ENCODE measurements around the gene RAB4B. TPM values are rescaled to one million over a fixed set of nuclear protein-coding genes. Genes with fewer than 3 reads are reported as not detected.
"Not testable (repeated sequence)": the region's sequence is repeated elsewhere in the genome, so short reads cannot be mapped to it uniquely, and the experiment has no call there.

Gene RAB4B, protein sequence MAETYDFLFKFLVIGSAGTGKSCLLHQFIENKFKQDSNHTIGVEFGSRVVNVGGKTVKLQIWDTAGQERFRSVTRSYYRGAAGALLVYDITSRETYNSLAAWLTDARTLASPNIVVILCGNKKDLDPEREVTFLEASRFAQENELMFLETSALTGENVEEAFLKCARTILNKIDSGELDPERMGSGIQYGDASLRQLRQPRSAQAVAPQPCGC
- 62.2 TPM for total RNA-seq
- polyA plus RNA-seq: 10 to 100 TPM; 72.8 to 89.3 (median 80.1) TPM

DNA sequence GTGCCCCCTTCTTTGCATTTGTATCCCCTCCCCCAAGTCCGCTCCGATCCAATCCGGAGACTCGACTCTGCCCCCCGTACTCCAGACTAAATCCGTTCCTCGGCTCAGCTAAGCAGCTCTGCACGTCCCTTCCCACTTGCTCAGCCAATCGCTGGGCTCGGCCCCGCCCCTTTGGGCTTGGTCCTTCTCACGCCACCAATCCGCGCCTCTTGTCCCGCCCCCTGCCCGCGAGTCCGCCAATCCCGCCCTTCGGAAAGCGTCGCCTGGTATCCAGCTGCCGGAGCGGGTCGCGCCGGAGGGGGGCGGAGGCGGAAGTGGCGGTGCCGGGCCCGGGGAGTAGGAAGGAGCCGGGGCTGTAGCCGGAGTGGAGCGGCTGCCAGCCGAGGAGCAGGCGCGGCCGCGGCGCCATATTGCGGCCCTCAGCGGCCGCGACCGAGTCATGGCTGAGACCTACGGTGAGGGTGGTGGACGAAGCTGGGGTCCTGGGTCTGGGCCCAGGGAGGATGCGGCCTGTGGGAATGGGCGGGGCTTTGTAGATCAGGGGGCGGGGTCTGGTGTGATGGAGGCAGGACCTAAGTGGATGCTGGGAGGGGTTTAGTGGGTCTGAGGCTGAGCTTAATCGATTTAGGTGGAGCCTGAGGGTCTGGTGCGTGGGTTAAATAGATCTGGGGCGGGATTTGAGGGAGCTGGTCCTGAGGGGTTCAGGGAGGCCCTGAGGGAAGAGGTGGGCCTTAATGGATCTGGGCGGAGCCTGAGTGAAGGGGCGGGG lies at the start of gene RAB4B:
Gene RAB4B (plus strand): TSS at position 311 of the 769 bp plus-strand sequence. CDS start 129 bp downstream, at position 440.
- Mint-ChIP-seq H3K4me3 (peak within 1 kb of the TSS; percentile 94 to 99 (median 98)), H3K9me3 (no peaks in the 10 kb centered on the region), H3K36me3 (peaks cover 13% of the 10 kb centered on the region), H3K4me1 (peaks cover 0 to 45% (median 20%) of the 10 kb centered on the region in 4 donors), H3K27me3 (peaks cover 8% of the 10 kb centered on the region), H3K27ac (peak within 1 kb of the TSS; percentile 94 to 98 (median 97))
- Histone ChIP-seq H3K36me3 (ENCODE audit: control insufficient read depth, insufficient read depth, low read length) (peaks cover 2% of the 10 kb centered on the region), H3K27ac (ENCODE audit: insufficient read depth, low read length, poor library complexity, severe bottlenecking) (peak within 1 kb of the TSS; percentile 98), H3K9me3 (ENCODE audit: control insufficient read depth in 2 of 2, low read length in 2 of 2) (no peaks in the 10 kb centered on the region), H3K4me3 (ENCODE audit: low read depth, low read length) (peak within 1 kb of the TSS; percentile 97), H3K4me1 (ENCODE audit: control insufficient read depth, insufficient read depth, low read length, poor library complexity, severe bottlenecking) (peaks cover 22% of the 10 kb centered on the region), H3K27me3 (ENCODE audit: control insufficient read depth, insufficient read depth, low read length) (no peaks in the 10 kb centered on the region)
- peak; percentile 86 to 87 for ATAC-seq (ENCODE audit: low read depth in 2 of 2)
- peak; percentile 100 for DNase-seq

DNA sequence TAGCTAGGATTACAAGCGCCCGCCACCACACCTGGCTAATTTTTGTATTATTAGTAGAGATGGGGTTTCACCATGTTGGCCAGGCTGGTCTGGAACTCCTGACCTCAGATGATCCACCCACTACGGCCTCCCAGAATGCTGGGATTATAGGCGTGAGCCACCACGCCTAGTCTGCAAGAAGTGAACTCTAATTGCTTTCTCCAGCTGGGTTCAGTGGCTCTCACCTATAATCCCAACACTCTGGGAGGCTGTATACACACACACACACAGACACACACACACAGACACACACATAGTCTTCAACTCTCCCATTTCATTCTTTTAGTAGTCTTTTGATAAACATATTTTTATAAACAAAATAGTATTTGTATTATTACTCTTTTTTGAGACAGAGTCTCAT lies 48.0 kb upstream of the RAB4B start:
- H3K36me3 ChIP-seq (ENCODE audit: control insufficient read depth, insufficient read depth, low read length): peaks cover 74% of the 10 kb centered on the region
- not testable (repeated sequence) for H3K27me3 ChIP-seq (ENCODE audit: control insufficient read depth, insufficient read depth, low read length); H3K27ac ChIP-seq (ENCODE audit: insufficient read depth, low read length, poor library complexity, severe bottlenecking); H3K4me1 Mint-ChIP-seq; ATAC-seq (ENCODE audit: low read depth in 2 of 2); H3K4me3 Mint-ChIP-seq; H3K4me3 ChIP-seq (ENCODE audit: low read depth, low read length); H3K27ac Mint-ChIP-seq; H3K4me1 ChIP-seq (ENCODE audit: control insufficient read depth, insufficient read depth, low read length, poor library complexity, severe bottlenecking); H3K9me3 ChIP-seq (ENCODE audit: control insufficient read depth in 2 of 2, low read length in 2 of 2); H3K27me3 Mint-ChIP-seq; DNase-seq; H3K9me3 Mint-ChIP-seq
- H3K36me3 Mint-ChIP-seq: peaks cover 39% of the 10 kb centered on the region

DNA sequence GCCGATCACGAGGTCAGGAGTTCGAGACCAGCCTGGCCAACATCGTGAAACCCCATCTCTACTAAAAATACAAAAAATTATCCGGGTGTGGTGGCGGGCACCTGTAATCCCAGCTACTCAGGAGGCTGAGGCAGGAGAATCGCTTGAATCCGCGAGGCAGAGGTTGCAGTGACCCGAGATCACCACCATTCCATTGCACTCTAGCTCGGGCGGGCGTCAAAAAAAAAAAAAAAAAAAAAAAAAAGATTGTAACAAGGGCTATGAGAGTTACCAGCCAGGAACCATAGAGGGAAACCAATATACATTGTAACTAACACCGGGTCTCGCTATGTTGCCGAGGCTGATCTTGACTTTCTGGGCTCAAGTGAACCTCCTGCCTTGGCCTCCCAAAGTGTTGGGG lies 45.7 kb upstream of the RAB4B start:
- H3K27me3 ChIP-seq (ENCODE audit: control insufficient read depth, insufficient read depth, low read length); H3K9me3 ChIP-seq (ENCODE audit: control insufficient read depth in 2 of 2, low read length in 2 of 2); H3K4me3 ChIP-seq (ENCODE audit: low read depth, low read length); H3K27ac Mint-ChIP-seq; DNase-seq; H3K27ac ChIP-seq (ENCODE audit: insufficient read depth, low read length, poor library complexity, severe bottlenecking); ATAC-seq (ENCODE audit: low read depth in 2 of 2); H3K4me3 Mint-ChIP-seq; H3K9me3 Mint-ChIP-seq; H3K4me1 Mint-ChIP-seq; H3K27me3 Mint-ChIP-seq; H3K4me1 ChIP-seq (ENCODE audit: control insufficient read depth, insufficient read depth, low read length, poor library complexity, severe bottlenecking): not testable (repeated sequence)
- H3K36me3 ChIP-seq (ENCODE audit: control insufficient read depth, insufficient read depth, low read length): peaks cover 73% of the 10 kb centered on the region
- H3K36me3 Mint-ChIP-seq: peaks cover 46% of the 10 kb centered on the region

DNA sequence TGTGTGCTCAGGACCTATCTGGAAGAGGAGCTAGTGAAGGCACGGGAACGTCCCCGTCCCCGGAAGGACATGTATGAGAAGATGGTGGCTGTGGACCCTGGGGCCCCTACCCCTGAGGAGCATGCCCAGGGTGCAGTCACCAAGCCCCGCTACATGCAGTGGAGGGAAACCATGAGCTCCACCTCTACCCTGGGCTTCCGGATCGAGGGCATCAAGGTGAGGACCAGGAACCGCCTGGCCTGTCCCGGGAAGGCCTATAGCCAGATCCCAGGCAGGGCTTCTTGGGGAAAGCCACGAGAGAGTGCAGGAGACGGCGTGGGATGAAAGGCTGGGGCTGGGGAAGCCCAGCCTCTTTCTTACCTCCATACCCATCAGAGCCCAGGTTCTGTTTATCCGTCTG lies 44.9 kb upstream of the RAB4B start:
- H3K4me1 Mint-ChIP-seq: no peaks in the 10 kb centered on the region
- H3K4me3 ChIP-seq (ENCODE audit: low read depth, low read length): no peak overlapping the region
- H3K9me3 Mint-ChIP-seq: no peaks in the 10 kb centered on the region
- peaks cover 45% of the 10 kb centered on the region for H3K36me3 Mint-ChIP-seq
- no peaks in the 10 kb centered on the region for H3K9me3 ChIP-seq (ENCODE audit: control insufficient read depth in 2 of 2, low read length in 2 of 2)
- no peak overlapping the region for H3K27ac Mint-ChIP-seq
- no peaks in the 10 kb centered on the region for H3K27me3 ChIP-seq (ENCODE audit: control insufficient read depth, insufficient read depth, low read length)
- H3K27ac ChIP-seq (ENCODE audit: insufficient read depth, low read length, poor library complexity, severe bottlenecking): no peak overlapping the region
- H3K27me3 Mint-ChIP-seq: no peaks in the 10 kb centered on the region
- no peak for ATAC-seq (ENCODE audit: low read depth in 2 of 2)
- H3K4me1 ChIP-seq (ENCODE audit: control insufficient read depth, insufficient read depth, low read length, poor library complexity, severe bottlenecking): no peaks in the 10 kb centered on the region
- no peak for DNase-seq
- H3K4me3 Mint-ChIP-seq: no peak overlapping the region
- peaks cover 68% of the 10 kb centered on the region for H3K36me3 ChIP-seq (ENCODE audit: control insufficient read depth, insufficient read depth, low read length)

DNA sequence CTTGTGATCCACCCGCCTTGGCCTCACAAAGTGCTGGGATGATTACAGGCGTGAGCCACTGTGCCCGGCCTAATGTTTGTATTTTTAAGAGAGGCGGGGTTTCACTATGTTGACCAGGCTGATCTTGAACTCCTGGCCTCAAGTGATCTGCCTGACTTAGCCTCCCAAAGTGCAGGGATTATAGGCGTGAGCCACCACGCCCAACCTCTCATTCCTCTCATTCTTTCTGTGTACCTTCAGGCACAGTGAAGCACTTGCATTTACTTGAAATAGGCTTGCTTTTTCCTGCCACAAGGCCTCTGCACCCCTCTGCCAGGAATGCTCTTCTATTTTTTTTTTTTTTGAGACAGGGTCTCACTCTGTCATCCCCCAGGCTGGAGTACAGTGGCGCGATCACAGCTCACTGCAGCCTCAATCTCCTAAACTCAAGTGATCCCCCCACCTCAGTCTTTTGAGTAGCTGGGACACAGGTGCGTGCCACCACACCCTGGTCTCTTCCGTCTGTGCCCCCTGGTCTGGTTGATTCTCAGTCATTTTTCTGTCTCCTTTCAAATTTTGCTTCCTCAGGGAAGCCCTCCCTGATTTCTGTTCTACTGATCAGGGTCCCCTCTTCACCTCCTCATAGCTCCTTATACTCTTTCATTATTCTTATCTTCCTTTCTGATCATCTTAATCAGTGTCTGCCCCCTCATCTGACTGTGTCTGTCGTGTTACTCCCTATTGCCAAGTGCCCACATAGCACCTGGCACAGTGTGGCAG lies 42.9 kb upstream of the RAB4B start:
- no peak overlapping the region for H3K4me3 ChIP-seq (ENCODE audit: low read depth, low read length)

DNA sequence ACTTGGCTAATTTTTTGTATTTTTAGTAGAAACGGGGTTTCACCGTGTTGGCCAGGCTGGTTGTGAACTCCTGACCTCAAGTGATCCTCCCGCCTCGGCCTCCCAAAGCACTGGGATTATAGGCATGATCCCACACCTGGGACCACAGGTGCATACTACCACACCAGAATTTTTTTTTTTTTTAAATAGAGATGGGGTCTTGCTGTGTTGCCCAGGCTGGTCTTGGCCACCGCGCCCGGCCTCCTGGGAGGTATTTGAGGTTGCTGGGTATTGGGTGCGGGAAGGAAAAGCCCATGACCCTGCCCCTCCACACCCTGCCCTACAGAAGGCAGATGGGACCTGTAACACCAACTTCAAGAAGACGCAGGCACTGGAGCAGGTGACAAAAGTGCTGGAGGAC lies 41.4 kb upstream of the RAB4B start:
- H3K4me3 Mint-ChIP-seq: no peak overlapping the region
- H3K4me3 ChIP-seq (ENCODE audit: low read depth, low read length): no peak overlapping the region
- H3K27ac ChIP-seq (ENCODE audit: insufficient read depth, low read length, poor library complexity, severe bottlenecking): no peak overlapping the region
- ATAC-seq (ENCODE audit: low read depth in 2 of 2) (no peak), DNase-seq (no peak)
- H3K27me3 Mint-ChIP-seq: no peaks in the 10 kb centered on the region
- no peaks in the 10 kb centered on the region for H3K9me3 Mint-ChIP-seq
- no peaks in the 10 kb centered on the region for H3K4me1 ChIP-seq (ENCODE audit: control insufficient read depth, insufficient read depth, low read length, poor library complexity, severe bottlenecking)
- H3K27me3 ChIP-seq (ENCODE audit: control insufficient read depth, insufficient read depth, low read length): no peaks in the 10 kb centered on the region
- no peaks in the 10 kb centered on the region for H3K9me3 ChIP-seq (ENCODE audit: control insufficient read depth in 2 of 2, low read length in 2 of 2)
- H3K36me3 ChIP-seq (ENCODE audit: control insufficient read depth, insufficient read depth, low read length): peaks cover 48% of the 10 kb centered on the region
- H3K4me1 Mint-ChIP-seq: no peaks in the 10 kb centered on the region
- no peak overlapping the region for H3K27ac Mint-ChIP-seq
- peaks cover 36% of the 10 kb centered on the region for H3K36me3 Mint-ChIP-seq

More for the DNA sequence above, 42.9 kb upstream of the RAB4B start:
- Histone ChIP-seq H3K36me3 (ENCODE audit: control insufficient read depth, insufficient read depth, low read length) (peaks cover 59% of the 10 kb centered on the region), H3K27ac (ENCODE audit: insufficient read depth, low read length, poor library complexity, severe bottlenecking) (no peak overlapping the region), H3K9me3 (ENCODE audit: control insufficient read depth in 2 of 2, low read length in 2 of 2) (no peaks in the 10 kb centered on the region), H3K4me1 (ENCODE audit: control insufficient read depth, insufficient read depth, low read length, poor library complexity, severe bottlenecking) (no peaks in the 10 kb centered on the region), H3K27me3 (ENCODE audit: control insufficient read depth, insufficient read depth, low read length) (no peaks in the 10 kb centered on the region)
- no peak overlapping the region for H3K4me3 Mint-ChIP-seq
- ATAC-seq (ENCODE audit: low read depth in 2 of 2): no peak
- H3K27ac Mint-ChIP-seq: peak overlapping the region in 1 of 3 donors; percentile 52
- no peaks in the 10 kb centered on the region for H3K4me1 Mint-ChIP-seq
- H3K27me3 Mint-ChIP-seq: no peaks in the 10 kb centered on the region
- H3K9me3 Mint-ChIP-seq: no peaks in the 10 kb centered on the region
- DNase-seq: no peak
- peaks cover 46% of the 10 kb centered on the region for H3K36me3 Mint-ChIP-seq

DNA sequence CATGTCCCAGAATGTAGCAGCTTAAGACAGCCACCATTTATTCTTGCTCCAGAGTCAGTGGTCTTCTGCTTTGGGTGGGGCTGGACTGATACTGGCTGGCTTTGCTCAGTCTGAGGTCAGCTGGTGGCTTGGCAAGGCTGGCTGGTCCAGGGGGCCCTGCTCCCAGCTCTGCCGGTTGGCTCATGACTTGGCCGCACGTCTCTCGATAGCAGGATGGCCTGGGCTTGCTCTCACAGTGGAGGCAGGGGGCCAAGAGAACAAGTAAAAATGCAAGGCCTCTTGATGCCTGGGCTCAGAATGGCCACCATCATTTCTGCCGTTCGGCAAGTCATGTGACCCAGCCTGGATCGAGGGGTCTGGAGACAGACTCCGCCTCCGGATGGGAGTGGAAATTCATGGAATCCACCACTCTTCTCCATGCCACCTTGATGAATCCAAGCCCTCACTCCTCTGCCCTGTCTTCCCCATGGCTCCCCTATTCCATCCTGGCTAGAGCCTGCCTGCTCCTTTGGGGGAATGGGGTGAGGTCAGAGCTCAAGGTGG lies 40.9 kb upstream of the RAB4B start:
- Histone ChIP-seq H3K4me3 (ENCODE audit: low read depth, low read length) (no peak overlapping the region), H3K4me1 (ENCODE audit: control insufficient read depth, insufficient read depth, low read length, poor library complexity, severe bottlenecking) (no peaks in the 10 kb centered on the region), H3K9me3 (ENCODE audit: control insufficient read depth in 2 of 2, low read length in 2 of 2) (no peaks in the 10 kb centered on the region), H3K27me3 (ENCODE audit: control insufficient read depth, insufficient read depth, low read length) (no peaks in the 10 kb centered on the region), H3K36me3 (ENCODE audit: control insufficient read depth, insufficient read depth, low read length) (peaks cover 44% of the 10 kb centered on the region), H3K27ac (ENCODE audit: insufficient read depth, low read length, poor library complexity, severe bottlenecking) (no peak overlapping the region)
- ATAC-seq (ENCODE audit: low read depth in 2 of 2) (no peak), DNase-seq (no peak)
- H3K4me3 Mint-ChIP-seq: no peak overlapping the region
- H3K9me3 Mint-ChIP-seq: no peaks in the 10 kb centered on the region
- H3K27me3 Mint-ChIP-seq: no peaks in the 10 kb centered on the region
- peaks cover 36% of the 10 kb centered on the region for H3K36me3 Mint-ChIP-seq
- H3K4me1 Mint-ChIP-seq: no peaks in the 10 kb centered on the region
- H3K27ac Mint-ChIP-seq: no peak overlapping the region

Measured in CD4-positive, CD25-positive, alpha-beta regulatory T cell (primary cell).